G401 (cell line): ENCODE data around the gene SHANK2. TPM values are rescaled to one million over a fixed set of nuclear protein-coding genes. Genes with fewer than 3 reads are reported as not detected.
A peak's percentile ranks its signal among the peaks of the same experiment; 100 is the strongest.

Experiments
- DNase-seq: peaks from one replicate; pipeline ENCODE4 v3.0.0-alpha.2; 2015; ENCODE audit warnings: low spot score
- in situ Hi-C: cut with HindIII; loops from 2 replicates; pipeline ENCODE4 v1.10.0; 2016; ENCODE audit warnings: low sequenced_read_pairs, mixed read lengths
- total RNA-seq: library from RNA; depleted of rRNA; stranded (reverse); fragments of >200 nt; shearing (Covaris generic); gene quantifications from 2 replicates; pipeline ENCODE4 v1.2.3, GENCODE V29; 2014

The SHANK2 gene
- total RNA-seq, 1 experiment from 2014 or later = not detected

- no peak for DNase-seq
- in situ Hi-C loops = no loop called here
Observed at GRCh38 chr11:71272161-71272560, 19.8 kb upstream of the SHANK2 start.

GRCh38 chr11:71269603-71270511, 17.5 kb upstream of the SHANK2 start:
- DNase-seq = no peak
- in situ Hi-C loops = no loop called here

- DNase-seq = no peak
- in situ Hi-C loops = no loop called here
Observed at GRCh38 chr11:71268706-71269321, 16.4 kb upstream of the SHANK2 start.

GRCh38 chr11:71267807-71268421, 15.5 kb upstream of the SHANK2 start:
- no peak for DNase-seq
- in situ Hi-C loops = no loop called here

- in situ Hi-C loops = no loop called here
- DNase-seq = peak; percentile 31
Observed at GRCh38 chr11:71266114-71266833, 13.9 kb upstream of the SHANK2 start.

GRCh38 chr11:71265559-71266092, 13.2 kb upstream of the SHANK2 start:
- in situ Hi-C loops = no loop called here
- DNase-seq = no peak

GRCh38 chr11:71263386-71263785, 11.0 kb upstream of the SHANK2 start:
- in situ Hi-C loops = no loop called here
- no peak for DNase-seq

GRCh38 chr11:71255800-71256479, 3.6 kb upstream of the SHANK2 start:
- in situ Hi-C loops = no loop called here
- DNase-seq = no peak

GRCh38 chr11:71255323-71255722, 2.9 kb upstream of the SHANK2 start:
- no peak for DNase-seq
- in situ Hi-C loops = no loop called here

GRCh38 chr11:71253794-71254193, 1.4 kb upstream of the SHANK2 start:
- no peak for DNase-seq
- in situ Hi-C loops = no loop called here

- no peak for DNase-seq
- in situ Hi-C loops = no loop called here
Observed at GRCh38 chr11:71252770-71253730, 673 bp upstream of the SHANK2 start.

GRCh38 chr11:71251761-71252268, 562 bp downstream of the SHANK2 start:
- in situ Hi-C loops = no loop called here
- no peak for DNase-seq

- in situ Hi-C loops = no loop called here
- no peak for DNase-seq
Observed at GRCh38 chr11:71251151-71251721, 1.1 kb downstream of the SHANK2 start.

- in situ Hi-C loops = no loop called here
- DNase-seq = no peak
Observed at GRCh38 chr11:71250523-71251150, 1.7 kb downstream of the SHANK2 start.

GRCh38 chr11:71249301-71249700, 3.1 kb downstream of the SHANK2 start:
- in situ Hi-C loops = loop anchor here (5.0 kb wide), 1 partner anchor 37 kb away; no protein-coding TSS in a partner anchor
- no peak for DNase-seq

GRCh38 chr11:71248656-71249055, 3.7 kb downstream of the SHANK2 start:
- in situ Hi-C loops = loop anchor here (5.0 kb wide), 1 partner anchor 36 kb away; no protein-coding TSS in a partner anchor
- DNase-seq = no peak

- DNase-seq = no peak
- in situ Hi-C loops = loop anchor here (5.0 kb wide), 1 partner anchor 36 kb away; no protein-coding TSS in a partner anchor
Observed at GRCh38 chr11:71248251-71248570, 4.2 kb downstream of the SHANK2 start.
